Measurements from ENCODE around the gene CHCHD6. TPM values are rescaled to one million over a fixed set of nuclear protein-coding genes. Genes with fewer than 3 reads are reported as not detected.
A peak's percentile ranks its signal among the peaks of the same experiment; 100 is the strongest.

Gene CHCHD6
- total and polyA plus RNA-seq, 5 donors from 2014 or later: 5.6 to 10.5 (median 8.1) TPM

DNA sequence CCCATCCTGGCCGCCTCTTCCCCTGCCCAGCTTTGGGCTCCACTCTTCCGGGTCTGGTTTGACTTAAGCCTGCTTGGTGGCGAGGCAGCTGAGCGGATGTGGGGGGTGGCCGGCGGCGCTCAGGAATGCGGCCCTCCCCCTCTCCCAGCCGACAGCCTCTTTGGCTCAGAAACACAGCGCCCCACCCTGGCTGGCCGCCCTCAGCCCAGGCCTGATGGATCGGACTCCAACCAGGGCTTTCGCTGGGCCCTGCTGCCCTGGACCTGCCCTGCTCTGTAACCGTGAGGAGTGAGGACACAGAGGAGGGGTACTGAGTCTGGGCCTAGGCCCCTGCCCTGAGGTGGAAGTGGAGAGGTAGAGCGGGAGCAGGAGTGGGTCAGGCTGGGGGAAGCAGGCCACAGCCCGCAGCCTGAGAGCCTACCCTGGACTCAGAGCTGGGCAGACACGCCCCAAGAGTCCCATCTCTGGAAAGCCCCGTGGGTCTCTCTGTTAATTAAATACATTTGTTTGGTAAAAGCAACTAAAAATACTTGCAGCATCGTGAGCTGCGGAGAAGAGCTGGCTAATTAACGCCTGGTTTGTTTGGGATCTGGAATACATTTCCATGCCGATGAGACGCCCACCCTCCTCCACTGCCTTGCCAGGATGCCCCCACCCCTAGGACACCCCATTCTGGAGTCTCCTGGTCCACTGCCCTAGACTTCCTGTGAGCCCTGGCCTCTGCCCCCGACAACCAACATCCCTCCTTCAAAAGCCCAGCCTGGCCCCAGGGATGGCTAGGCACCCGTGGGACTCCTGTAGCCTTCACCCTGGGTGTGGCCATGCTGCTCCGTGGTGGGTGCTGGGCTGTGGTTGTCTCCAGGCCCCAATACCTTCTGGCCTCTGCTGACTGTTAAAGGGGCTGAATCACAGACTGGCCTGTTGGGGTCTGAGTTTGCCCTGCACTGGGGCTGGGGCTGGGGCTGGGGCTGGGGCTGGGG lies 298.4 kb downstream of the CHCHD6 start:
- Mint-ChIP-seq H3K4me3 (no peak overlapping the region), H3K4me1 (no peaks in the 10 kb centered on the region), H3K36me3 (no peaks in the 10 kb centered on the region), H3K27ac (peak overlapping the region in 1 of 3 donors; percentile 55), H3K27me3 (no peaks in the 10 kb centered on the region), H3K9me3 (no peaks in the 10 kb centered on the region)
- H3K4me3 ChIP-seq (ENCODE audit: low read depth, low read length): no peak overlapping the region
- H3K36me3 ChIP-seq (ENCODE audit: control insufficient read depth, insufficient read depth, low read length): no peaks in the 10 kb centered on the region
- no peak for ATAC-seq (ENCODE audit: low read depth in 2 of 2)
- no peaks in the 10 kb centered on the region for H3K27me3 ChIP-seq (ENCODE audit: control insufficient read depth, insufficient read depth, low read length)
- no peaks in the 10 kb centered on the region for H3K9me3 ChIP-seq (ENCODE audit: control insufficient read depth in 2 of 2, low read length in 2 of 2)
- no peak overlapping the region for H3K27ac ChIP-seq (ENCODE audit: insufficient read depth, low read length, poor library complexity, severe bottlenecking)
- DNase-seq: peak in 1 of 3 donors; percentile 9
- no peaks in the 10 kb centered on the region for H3K4me1 ChIP-seq (ENCODE audit: control insufficient read depth, insufficient read depth, low read length, poor library complexity, severe bottlenecking)

DNA sequence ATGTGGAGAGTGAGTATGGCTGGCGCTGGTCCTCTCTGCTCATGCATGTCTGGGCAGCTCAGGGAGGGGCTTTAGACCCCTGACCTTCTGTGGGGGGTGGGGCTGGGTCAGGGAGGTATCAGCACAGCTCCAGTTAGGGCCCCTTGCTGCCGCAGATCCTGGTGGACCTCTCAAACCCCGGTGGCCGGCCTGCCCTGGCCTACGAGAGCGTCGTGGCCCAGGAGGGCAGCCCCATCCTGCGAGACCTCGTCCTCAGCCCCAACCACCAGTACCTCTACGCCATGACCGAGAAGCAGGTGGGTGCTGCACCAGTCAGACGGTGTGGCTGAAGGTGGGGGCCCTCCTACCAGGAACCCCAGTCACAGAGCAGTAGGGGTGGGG lies 299.1 kb downstream of the CHCHD6 start:
- Histone ChIP-seq H3K4me3 (ENCODE audit: low read depth, low read length) (no peak overlapping the region), H3K27ac (ENCODE audit: insufficient read depth, low read length, poor library complexity, severe bottlenecking) (no peak overlapping the region), H3K4me1 (ENCODE audit: control insufficient read depth, insufficient read depth, low read length, poor library complexity, severe bottlenecking) (no peaks in the 10 kb centered on the region), H3K27me3 (ENCODE audit: control insufficient read depth, insufficient read depth, low read length) (no peaks in the 10 kb centered on the region), H3K9me3 (ENCODE audit: control insufficient read depth in 2 of 2, low read length in 2 of 2) (no peaks in the 10 kb centered on the region), H3K36me3 (ENCODE audit: control insufficient read depth, insufficient read depth, low read length) (no peaks in the 10 kb centered on the region)
- no peaks in the 10 kb centered on the region for H3K9me3 Mint-ChIP-seq
- H3K4me3 Mint-ChIP-seq: no peak overlapping the region
- ATAC-seq (ENCODE audit: low read depth in 2 of 2) (no peak), DNase-seq (no peak)
- no peaks in the 10 kb centered on the region for H3K4me1 Mint-ChIP-seq
- H3K27ac Mint-ChIP-seq: no peak overlapping the region
- no peaks in the 10 kb centered on the region for H3K27me3 Mint-ChIP-seq
- H3K36me3 Mint-ChIP-seq: no peaks in the 10 kb centered on the region

DNA sequence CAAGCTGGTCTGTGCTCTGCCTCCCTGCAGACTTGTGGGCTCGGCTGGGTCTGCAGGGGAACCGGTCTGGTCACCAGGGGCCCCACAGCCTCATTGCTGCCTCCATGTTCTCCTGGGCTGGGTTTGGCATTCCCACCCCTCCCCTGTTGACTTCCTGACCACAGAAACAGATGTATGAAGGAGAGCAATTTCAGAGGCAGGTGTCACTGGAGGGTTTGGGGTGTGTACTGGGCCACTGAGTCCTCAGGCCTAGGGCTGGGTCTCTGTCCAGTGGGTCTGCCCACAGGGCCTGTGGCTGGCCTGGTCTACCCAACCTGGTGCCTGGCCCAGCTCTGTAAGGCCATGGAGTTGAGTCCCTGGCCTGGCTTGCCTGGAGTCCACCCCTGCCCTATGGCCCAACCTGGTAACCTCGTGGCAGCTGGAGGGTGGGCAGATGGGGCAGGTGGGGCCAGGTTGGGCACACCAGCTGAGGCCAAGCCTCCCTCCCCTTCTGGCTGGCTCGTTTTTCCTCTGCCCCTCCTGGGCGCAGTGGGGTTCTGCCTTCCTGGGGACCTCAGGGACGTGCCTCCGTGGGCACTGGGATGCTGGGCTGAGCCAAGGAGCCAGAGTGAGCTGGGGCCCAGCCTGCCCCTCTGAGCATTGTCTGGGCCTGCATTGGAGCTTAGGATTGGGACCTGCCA lies 299.7 kb downstream of the CHCHD6 start:
- Histone ChIP-seq H3K4me3 (ENCODE audit: low read depth, low read length) (no peak overlapping the region), H3K27ac (ENCODE audit: insufficient read depth, low read length, poor library complexity, severe bottlenecking) (no peak overlapping the region), H3K4me1 (ENCODE audit: control insufficient read depth, insufficient read depth, low read length, poor library complexity, severe bottlenecking) (no peaks in the 10 kb centered on the region), H3K9me3 (ENCODE audit: control insufficient read depth in 2 of 2, low read length in 2 of 2) (no peaks in the 10 kb centered on the region), H3K36me3 (ENCODE audit: control insufficient read depth, insufficient read depth, low read length) (no peaks in the 10 kb centered on the region), H3K27me3 (ENCODE audit: control insufficient read depth, insufficient read depth, low read length) (no peaks in the 10 kb centered on the region)
- H3K4me3 Mint-ChIP-seq: no peak overlapping the region
- H3K4me1 Mint-ChIP-seq: no peaks in the 10 kb centered on the region
- no peak overlapping the region for H3K27ac Mint-ChIP-seq
- no peaks in the 10 kb centered on the region for H3K9me3 Mint-ChIP-seq
- DNase-seq (no peak), ATAC-seq (ENCODE audit: low read depth in 2 of 2) (no peak)
- no peaks in the 10 kb centered on the region for H3K36me3 Mint-ChIP-seq
- H3K27me3 Mint-ChIP-seq: no peaks in the 10 kb centered on the region

DNA sequence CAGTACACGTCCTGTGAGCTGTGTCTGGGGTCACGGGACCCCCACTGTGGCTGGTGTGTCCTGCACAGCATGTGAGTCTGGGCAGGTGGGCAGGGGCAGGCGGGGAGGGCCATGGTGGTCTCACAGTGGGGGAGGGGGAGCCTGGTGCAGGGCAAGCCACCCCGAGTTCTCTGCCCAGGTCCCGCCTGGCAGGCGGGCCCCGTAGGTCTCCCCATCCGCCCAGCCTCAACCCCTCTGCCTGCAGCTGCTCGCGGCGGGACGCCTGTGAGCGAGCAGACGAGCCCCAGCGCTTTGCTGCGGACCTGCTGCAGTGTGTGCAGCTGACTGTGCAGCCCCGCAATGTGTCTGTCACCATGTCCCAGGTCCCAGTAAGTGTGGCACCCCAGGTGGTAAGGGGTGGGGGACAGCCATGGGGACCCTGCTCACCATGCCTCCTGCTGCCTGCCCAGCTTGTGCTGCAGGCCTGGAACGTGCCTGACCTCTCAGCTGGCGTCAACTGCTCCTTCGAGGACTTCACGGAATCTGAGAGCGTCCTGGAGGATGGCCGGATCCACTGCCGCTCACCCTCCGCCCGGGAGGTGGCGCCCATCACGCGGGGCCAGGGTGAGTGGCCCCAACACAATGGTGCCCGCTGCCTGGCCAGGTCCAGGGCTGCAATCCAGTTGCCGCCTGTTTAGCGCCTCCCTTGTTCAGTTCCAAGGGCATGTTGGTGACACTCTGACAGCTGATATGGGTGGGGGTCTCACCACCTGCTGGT lies 300.8 kb downstream of the CHCHD6 start:
- DNase-seq (no peak), ATAC-seq (ENCODE audit: low read depth in 2 of 2) (no peak)
- H3K36me3 ChIP-seq (ENCODE audit: control insufficient read depth, insufficient read depth, low read length): no peaks in the 10 kb centered on the region
- H3K4me1 ChIP-seq (ENCODE audit: control insufficient read depth, insufficient read depth, low read length, poor library complexity, severe bottlenecking): no peaks in the 10 kb centered on the region
- Mint-ChIP-seq H3K27me3 (no peaks in the 10 kb centered on the region), H3K4me3 (no peak overlapping the region), H3K9me3 (no peaks in the 10 kb centered on the region), H3K4me1 (no peaks in the 10 kb centered on the region), H3K36me3 (no peaks in the 10 kb centered on the region), H3K27ac (no peak overlapping the region)
- no peaks in the 10 kb centered on the region for H3K27me3 ChIP-seq (ENCODE audit: control insufficient read depth, insufficient read depth, low read length)
- no peak overlapping the region for H3K4me3 ChIP-seq (ENCODE audit: low read depth, low read length)
- no peak overlapping the region for H3K27ac ChIP-seq (ENCODE audit: insufficient read depth, low read length, poor library complexity, severe bottlenecking)
- no peaks in the 10 kb centered on the region for H3K9me3 ChIP-seq (ENCODE audit: control insufficient read depth in 2 of 2, low read length in 2 of 2)

DNA sequence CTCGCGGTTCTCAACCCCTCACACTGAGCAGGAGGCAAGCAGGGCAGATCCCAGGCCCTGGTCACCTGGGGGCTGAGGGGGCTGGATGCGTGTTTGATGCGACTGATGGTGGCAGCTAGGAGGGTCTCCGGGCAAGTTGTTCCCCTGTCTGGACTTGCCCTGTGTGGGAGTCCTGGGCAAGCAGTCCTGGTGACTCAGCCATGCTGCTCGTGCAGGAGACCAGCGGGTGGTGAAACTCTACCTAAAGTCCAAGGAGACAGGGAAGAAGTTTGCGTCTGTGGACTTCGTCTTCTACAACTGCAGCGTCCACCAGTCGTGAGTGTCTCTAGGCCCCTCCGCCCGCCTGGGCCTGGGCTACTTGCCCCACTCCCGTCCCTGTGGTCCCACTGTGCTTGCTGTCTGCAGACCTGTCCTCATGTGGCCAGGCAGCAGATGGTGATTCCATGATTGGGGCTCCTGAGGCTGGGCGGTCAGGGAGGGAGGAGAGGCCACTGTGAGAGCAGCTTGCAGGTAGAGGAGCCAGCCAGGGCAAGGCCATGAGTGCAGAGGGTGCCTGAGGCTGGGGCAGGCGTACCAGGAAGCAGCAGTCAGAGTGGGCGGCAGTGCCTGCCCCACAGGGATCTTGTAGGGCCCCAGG lies 301.9 kb downstream of the CHCHD6 start:
- Mint-ChIP-seq H3K9me3 (no peaks in the 10 kb centered on the region), H3K27ac (no peak overlapping the region), H3K4me1 (no peaks in the 10 kb centered on the region), H3K4me3 (no peak overlapping the region), H3K27me3 (no peaks in the 10 kb centered on the region), H3K36me3 (no peaks in the 10 kb centered on the region)
- no peaks in the 10 kb centered on the region for H3K4me1 ChIP-seq (ENCODE audit: control insufficient read depth, insufficient read depth, low read length, poor library complexity, severe bottlenecking)
- DNase-seq (no peak), ATAC-seq (ENCODE audit: low read depth in 2 of 2) (no peak)
- H3K27ac ChIP-seq (ENCODE audit: insufficient read depth, low read length, poor library complexity, severe bottlenecking): no peak overlapping the region
- no peaks in the 10 kb centered on the region for H3K27me3 ChIP-seq (ENCODE audit: control insufficient read depth, insufficient read depth, low read length)
- H3K9me3 ChIP-seq (ENCODE audit: control insufficient read depth in 2 of 2, low read length in 2 of 2): no peaks in the 10 kb centered on the region
- no peaks in the 10 kb centered on the region for H3K36me3 ChIP-seq (ENCODE audit: control insufficient read depth, insufficient read depth, low read length)
- no peak overlapping the region for H3K4me3 ChIP-seq (ENCODE audit: low read depth, low read length)

DNA sequence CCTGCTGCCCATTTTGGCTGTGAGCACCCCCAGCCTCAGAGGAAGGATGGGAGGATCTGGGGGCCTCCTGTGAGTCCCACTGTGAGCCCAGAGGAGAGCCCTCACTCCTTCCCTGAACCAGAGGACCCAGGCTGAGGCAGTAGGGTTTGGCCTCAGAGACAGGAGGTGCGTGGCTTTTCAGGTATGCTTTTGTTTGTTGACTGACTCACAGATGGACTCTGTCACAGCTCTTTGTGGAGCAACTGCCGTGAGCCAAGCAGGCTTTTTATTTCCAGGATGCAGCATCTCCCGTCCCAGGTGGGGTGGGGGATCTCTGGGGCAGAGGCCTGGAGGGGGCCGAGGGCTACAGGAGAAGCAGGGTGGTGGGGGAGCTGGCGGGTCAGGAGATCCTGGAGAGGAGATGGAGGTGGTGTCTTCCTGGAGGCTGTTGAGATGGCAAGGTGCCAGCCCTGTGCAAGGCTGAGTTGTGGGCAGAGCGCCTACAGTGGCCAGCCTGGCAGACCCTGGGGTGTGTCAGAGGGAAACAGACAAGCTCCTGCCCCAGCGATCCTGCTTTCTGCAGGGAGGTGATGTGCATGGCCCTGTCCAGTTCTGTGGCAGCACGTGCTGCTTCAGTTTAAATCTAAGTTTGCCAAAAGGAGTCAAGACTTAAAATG lies 302.9 kb downstream of the CHCHD6 start:
- H3K4me1 ChIP-seq (ENCODE audit: control insufficient read depth, insufficient read depth, low read length, poor library complexity, severe bottlenecking): no peaks in the 10 kb centered on the region
- H3K4me3 ChIP-seq (ENCODE audit: low read depth, low read length): no peak overlapping the region
- no peaks in the 10 kb centered on the region for H3K4me1 Mint-ChIP-seq
- no peaks in the 10 kb centered on the region for H3K27me3 Mint-ChIP-seq
- no peaks in the 10 kb centered on the region for H3K36me3 Mint-ChIP-seq
- no peaks in the 10 kb centered on the region for H3K27me3 ChIP-seq (ENCODE audit: control insufficient read depth, insufficient read depth, low read length)
- H3K27ac ChIP-seq (ENCODE audit: insufficient read depth, low read length, poor library complexity, severe bottlenecking): no peak overlapping the region
- peak overlapping the region in 1 of 3 donors; percentile 20 for H3K27ac Mint-ChIP-seq
- H3K4me3 Mint-ChIP-seq: no peak overlapping the region
- H3K36me3 ChIP-seq (ENCODE audit: control insufficient read depth, insufficient read depth, low read length): no peaks in the 10 kb centered on the region
- no peaks in the 10 kb centered on the region for H3K9me3 ChIP-seq (ENCODE audit: control insufficient read depth in 2 of 2, low read length in 2 of 2)
- DNase-seq: no peak
- H3K9me3 Mint-ChIP-seq: no peaks in the 10 kb centered on the region
- no peak for ATAC-seq (ENCODE audit: low read depth in 2 of 2)

DNA sequence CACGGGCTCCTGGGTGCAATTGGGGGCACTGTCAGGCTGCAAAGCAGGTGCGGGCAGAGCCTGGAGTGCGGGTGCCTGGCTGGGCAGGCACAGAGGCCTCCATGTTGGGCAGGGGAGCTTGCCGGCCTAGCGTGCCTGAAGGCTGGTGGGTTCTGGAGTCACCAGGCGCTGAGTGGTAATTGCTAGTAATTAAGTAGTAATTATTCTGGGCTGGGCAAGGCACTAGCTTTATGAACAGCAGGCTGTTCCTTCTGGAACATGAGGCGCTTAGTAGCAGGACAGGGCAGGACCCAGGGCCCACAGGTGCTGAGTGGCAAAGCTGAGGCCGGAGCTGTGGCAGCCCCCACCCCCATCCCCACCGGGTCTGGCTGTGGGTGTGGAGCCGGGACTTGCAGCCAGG lies 304.2 kb downstream of the CHCHD6 start:
- Histone ChIP-seq H3K4me3 (ENCODE audit: low read depth, low read length) (no peak overlapping the region), H3K27ac (ENCODE audit: insufficient read depth, low read length, poor library complexity, severe bottlenecking) (no peak overlapping the region), H3K36me3 (ENCODE audit: control insufficient read depth, insufficient read depth, low read length) (no peaks in the 10 kb centered on the region), H3K4me1 (ENCODE audit: control insufficient read depth, insufficient read depth, low read length, poor library complexity, severe bottlenecking) (no peaks in the 10 kb centered on the region), H3K27me3 (ENCODE audit: control insufficient read depth, insufficient read depth, low read length) (no peaks in the 10 kb centered on the region), H3K9me3 (ENCODE audit: control insufficient read depth in 2 of 2, low read length in 2 of 2) (no peaks in the 10 kb centered on the region)
- no peaks in the 10 kb centered on the region for H3K9me3 Mint-ChIP-seq
- H3K36me3 Mint-ChIP-seq: no peaks in the 10 kb centered on the region
- no peak for DNase-seq
- ATAC-seq (ENCODE audit: low read depth in 2 of 2): no peak
- H3K27me3 Mint-ChIP-seq: no peaks in the 10 kb centered on the region
- H3K4me3 Mint-ChIP-seq: no peak overlapping the region
- H3K27ac Mint-ChIP-seq: no peak overlapping the region
- no peaks in the 10 kb centered on the region for H3K4me1 Mint-ChIP-seq

All from CD4-positive, CD25-positive, alpha-beta regulatory T cell (primary cell).